ENCODE measurements around the gene AGPAT1.
A peak's percentile ranks its signal among the peaks of the same experiment; 100 is the strongest.
"Not testable (repeated sequence)": the region's sequence is repeated elsewhere in the genome, so short reads cannot be mapped to it uniquely, and the experiment has no call there.

The AGPAT1 gene, protein sequence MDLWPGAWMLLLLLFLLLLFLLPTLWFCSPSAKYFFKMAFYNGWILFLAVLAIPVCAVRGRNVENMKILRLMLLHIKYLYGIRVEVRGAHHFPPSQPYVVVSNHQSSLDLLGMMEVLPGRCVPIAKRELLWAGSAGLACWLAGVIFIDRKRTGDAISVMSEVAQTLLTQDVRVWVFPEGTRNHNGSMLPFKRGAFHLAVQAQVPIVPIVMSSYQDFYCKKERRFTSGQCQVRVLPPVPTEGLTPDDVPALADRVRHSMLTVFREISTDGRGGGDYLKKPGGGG

DNA sequence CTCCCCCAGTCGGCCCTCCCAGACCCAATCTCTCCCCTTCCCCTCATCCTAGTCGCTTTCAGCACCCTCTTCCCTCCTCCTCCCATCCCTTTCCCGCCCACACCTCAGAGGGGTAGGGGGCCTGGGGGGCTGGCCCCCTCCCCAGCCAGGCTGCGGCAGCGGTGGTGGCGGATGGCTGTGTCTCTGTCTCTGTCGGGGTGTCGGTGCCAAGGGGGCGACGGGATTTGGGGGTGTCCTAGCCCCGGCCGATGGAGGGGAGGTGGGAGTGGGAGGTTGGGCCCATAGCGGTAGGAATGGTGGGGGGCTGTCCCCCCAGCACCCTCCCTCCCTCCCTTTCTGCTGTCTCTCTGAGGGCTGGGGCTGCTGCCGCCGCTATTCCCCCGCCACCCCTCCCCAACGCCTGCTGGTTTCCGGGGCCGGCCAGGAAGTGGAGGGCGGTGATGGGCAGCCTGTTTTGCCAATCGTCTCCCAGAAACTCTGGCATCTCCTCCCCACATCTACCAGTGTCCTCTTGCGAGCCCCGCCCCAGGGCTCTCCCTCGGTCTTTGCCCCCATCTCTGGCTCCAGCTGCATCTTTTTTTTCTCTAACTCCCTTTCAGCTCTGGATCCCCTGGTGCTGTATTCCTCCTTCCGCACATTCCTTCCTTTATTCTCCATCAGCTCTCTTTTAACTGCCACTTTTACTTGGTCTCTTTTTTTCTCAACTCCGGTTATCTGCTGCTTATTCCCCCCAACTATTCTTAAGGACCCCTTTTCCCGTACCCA lies at the start of gene AGPAT1:
Gene AGPAT1 (minus strand): TSS at position 374 of the 765 bp plus-strand sequence. CDS start 4,588 bp downstream, outside the sequence.
- DNase-seq (ENCODE audit: low spot score): peak; percentile 98

DNA sequence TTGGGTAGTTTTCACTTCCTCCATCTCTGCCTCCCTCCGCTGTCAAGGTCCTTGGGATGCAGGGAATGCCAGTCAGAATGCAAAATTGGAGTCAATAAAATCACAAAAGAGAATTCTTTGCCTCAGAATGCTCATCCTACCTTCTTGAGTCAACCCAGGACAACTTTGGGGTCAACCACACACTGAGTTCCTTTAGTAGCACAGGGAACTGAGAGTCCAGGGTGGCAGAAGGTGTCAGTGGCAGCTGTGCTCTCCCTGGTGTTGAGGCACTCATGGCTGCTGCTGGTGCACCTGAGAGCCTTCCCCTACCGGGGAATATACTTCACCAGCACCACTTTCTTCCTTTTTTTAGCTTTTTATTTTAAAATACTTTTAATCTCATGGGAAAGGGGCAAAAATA lies 48.8 kb upstream of the AGPAT1 start:
- DNase-seq (ENCODE audit: low spot score): no peak

DNA sequence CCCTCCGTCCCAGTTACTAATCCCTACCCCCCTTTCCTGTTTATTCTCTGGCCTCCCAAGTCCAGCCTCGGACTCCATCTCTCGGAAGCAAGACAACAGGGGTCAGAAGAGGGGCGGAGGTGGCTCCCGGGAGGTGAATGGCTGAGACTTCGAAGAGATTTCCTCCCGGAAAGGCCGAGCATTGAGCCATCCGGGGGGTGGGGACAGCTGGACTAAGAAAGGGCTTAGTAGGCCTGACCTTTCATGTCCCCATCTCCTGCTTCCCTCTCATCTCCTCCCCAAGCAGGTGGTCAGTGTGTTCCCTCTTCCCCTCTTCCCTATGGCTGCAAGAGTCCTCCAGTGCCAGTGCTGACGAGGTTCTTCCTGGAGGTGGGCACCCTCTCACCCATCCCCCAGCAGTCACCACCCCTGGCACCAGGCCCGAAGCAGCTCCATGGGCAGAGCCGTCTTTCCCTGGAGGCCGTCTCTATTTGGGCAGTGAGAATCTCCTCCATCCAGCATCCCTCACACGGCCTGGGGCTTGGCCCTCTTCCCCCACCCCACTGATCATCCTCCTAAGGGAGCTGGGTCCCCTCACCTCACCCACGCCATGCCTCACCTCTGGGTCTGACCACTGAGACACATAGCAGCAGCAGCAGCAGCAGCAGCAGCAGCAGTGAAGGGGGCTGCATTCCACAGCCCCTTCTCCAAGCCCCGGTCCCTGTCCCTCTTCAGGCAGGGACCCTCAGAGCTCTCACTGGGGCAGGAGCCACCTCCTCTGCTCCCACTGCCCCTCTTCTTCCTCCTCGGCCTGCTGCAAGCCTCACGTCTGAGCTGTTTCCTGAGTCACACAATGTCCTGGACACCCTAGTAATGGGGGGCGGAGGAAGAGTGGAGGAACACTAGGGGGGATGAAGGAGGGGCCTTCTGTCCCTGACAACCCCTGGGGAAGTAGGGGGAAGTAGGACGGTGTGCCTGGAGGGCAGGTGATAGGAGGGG lies 47.7 kb upstream of the AGPAT1 start, which contains the start of gene NOTCH4:
Gene NOTCH4 (minus strand): TSS at position 810 of the 978 bp plus-strand sequence. CDS start 139 bp downstream, at position 671.
- no peak for DNase-seq (ENCODE audit: low spot score)

DNA sequence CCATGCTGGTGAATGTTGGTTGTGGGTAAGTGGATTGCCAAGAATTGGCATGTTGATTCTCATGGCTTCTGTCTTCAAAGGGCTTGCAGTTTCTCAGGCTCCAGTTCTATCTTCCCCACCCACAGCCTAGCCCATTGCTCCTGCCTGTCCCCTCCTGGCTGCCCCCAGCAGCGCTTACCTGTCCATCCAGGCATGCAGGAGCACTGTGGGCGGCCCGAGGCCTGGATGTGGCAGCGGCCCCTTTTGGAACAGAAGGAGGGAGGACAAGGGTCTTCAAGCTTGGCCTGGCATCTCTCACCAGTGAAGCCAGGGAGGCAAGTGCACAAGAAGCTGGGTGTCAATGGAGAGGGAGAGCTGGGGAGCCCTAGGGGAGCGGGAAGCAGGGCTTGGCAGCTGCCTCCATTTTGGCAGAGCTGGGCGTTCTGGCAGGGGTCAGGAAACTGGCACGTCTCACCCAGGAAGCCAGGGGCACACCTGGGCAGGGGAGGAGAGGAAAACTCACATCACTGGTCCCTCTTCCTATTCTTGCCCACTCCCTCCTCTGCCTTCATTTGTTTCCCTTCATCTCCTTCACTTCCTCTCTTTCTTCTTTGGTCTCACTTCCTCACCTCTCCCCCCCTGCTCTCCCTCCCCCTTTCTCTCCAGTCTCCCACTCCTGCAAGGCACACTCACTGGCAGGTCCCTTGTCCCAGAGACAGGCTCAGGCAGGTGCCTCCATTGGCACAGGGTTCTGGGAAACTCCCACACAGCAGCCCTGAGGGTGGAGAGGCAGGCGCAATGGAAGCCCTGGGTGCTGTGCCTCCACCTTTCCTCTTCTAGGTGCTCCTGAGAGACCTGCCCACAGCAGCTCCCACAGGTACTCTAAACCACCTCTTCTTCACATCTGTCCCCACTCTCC lies 46.7 kb upstream of the AGPAT1 start:
- no peak for DNase-seq (ENCODE audit: low spot score)

DNA sequence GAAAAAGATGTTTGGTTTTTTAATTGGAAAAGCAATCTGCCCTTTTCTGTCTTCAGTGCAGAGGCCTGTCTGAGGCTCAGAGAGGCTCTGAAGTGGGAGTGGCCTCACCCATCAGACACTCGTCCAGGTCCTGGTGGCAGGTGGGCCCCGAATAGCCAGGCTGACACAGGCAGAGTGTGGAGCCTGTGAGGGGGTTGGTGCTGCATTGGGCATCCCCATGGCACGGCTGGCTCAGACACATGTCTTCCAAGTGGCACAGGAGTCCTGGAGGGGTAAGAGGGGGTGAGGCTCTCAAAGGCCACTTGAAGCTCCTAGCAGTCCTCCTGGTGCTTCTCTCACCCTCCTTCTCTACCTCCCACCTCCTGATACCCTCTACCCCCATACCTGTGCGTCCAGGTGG lies 44.1 kb upstream of the AGPAT1 start:
- DNase-seq (ENCODE audit: low spot score): no peak

DNA sequence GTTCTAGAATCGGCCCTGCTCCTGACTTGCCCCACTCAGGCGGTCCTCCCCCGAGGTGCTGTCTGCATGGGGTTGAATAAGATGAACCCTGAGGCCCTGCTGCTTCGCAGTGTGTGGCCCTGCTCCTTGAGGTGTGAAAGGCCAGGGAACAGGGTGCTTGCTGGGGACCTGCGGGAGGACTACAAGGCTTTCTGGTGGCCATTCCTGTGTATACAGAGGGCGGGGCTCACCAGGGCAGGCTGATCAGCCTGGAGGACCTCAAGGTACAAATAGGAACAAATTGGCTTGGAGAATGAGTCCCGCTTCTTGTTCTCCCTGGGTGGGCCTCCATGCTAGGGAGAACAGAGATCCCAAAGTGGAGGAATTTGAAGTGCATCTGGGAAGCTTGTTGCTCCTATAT lies 42.3 kb upstream of the AGPAT1 start:
- no peak for DNase-seq (ENCODE audit: low spot score)

DNA sequence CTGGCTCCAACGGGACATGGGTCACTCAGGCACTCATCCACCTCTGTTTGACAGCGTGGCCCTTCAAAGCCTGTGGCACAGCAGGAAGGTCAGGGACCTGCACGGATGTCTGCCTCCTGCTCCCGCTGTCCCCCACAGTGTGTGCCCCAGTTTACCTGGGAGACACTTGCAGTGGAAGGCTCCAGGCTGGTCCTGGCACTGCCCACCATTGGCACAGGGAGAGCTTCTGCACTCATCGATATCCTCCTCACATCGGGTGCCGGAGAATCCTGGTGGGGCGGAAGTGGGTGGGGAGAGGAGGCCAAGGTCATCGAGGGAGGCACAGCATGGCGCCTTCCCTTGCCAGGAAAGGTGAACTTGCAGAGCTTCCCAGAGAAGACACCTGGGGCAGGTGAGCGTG lies 41.1 kb upstream of the AGPAT1 start:
- DNase-seq (ENCODE audit: low spot score): no peak

DNA sequence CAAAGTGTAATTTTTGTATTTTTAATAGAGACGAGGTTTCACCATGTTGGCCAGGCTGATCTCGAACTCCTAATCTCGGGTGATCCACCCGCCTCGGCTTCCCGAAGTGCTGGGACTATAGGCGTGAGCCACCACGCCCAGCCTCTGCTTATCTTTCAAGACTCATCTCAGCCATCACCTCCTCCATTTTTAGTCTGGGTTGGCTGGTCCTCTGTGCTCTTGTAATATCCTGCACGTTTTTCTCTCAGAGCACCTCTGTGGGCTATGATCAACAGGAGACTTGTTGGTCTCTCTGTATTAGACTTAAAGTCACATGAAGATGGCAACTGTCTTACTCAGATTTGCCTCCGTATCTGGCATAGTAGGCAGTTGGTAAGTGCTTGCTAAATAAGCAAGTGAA lies 40.4 kb upstream of the AGPAT1 start:
- no peak for DNase-seq (ENCODE audit: low spot score)

DNA sequence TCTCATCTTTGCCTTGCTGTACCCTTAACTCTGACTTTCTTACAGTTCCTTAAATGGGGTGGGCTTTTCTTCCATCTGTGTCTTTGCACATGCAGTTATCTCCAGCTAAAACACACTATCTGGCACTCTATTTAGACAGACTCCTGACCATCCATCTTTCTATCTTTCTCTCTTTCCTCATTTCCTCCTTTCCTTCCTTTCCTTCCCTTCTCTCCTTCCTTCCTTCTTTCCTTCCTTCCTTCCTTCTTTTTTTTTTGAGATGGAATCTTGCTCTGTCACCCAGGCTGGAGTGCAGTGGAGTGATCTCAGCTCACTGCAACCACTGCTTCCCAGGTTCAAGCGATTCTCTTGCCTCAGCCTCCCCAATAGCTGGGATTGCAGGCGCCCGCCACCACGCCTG lies 39.7 kb upstream of the AGPAT1 start:
- DNase-seq (ENCODE audit: low spot score): no peak

DNA sequence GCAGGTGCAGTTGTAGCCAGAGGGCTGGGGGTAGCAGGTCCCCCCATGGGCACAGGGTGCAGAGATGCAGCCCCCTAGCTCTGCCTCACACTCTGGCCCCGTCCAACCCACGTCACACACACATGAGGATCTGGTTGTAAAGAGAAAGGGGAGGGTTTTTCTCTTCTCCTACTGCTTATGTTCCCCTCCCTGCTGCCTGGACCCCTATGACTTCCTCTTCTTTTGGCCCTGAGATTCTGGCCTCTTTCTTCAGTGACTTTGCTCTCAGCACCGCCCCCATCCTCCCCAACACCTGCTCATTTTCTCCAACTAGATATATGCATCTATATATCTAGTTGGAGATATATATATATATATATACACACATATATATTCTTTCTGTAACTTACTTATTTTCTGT lies 38.2 kb upstream of the AGPAT1 start:
- no peak for DNase-seq (ENCODE audit: low spot score)

DNA sequence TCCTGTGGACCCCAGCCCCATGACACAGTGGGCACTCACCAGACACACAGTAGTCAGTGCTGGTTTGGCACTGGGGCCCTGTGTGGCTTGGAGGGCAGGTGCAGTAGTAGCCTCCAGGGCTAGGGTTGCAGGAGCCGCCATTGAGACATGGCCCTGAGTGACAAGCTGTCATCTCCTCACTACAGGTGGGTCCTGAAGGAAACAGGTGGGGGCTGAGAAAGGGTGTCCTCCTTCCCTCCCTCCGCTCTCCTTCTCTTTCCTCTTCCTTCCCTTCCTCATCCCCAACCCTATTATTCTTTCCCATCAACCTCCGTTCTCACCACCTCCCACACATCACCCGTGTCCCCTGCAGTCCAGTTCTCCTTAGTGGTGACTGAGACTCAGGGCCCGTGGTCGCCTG lies 37.8 kb upstream of the AGPAT1 start:
- DNase-seq (ENCODE audit: low spot score): no peak

DNA sequence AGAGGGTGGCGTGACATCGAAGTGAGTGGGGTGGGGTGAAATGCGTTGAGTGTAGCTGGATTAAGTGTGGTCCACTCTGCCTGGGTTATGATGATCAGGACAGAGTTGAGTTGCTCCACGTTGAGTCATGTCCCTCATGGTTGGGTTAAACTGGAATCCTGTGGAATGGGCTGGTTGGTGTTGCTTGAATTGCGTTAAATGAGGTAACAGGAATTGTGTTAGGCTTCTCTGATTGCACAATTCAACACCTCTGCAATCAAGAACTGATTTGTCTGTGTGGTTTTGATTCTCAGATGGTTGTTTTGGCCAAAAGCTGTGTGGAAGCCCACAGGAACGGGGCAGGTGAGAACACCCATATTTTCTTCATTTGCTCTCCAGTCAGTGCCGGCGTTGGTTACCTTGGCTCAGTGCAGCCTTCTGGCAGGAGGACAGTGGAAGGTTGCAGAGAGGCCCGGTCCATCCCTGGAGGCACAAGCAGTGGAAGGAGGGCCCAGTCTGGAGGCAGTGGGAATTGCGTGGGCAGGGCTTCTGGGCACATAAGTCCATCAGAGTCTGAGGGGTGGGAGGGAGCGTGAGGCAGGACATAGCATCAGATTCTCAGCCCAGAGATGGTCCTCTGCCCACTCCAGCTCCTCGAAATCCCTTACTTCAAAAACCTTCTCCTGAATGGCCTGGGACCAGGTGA lies 36.3 kb upstream of the AGPAT1 start:
- no peak for DNase-seq (ENCODE audit: low spot score)

DNA sequence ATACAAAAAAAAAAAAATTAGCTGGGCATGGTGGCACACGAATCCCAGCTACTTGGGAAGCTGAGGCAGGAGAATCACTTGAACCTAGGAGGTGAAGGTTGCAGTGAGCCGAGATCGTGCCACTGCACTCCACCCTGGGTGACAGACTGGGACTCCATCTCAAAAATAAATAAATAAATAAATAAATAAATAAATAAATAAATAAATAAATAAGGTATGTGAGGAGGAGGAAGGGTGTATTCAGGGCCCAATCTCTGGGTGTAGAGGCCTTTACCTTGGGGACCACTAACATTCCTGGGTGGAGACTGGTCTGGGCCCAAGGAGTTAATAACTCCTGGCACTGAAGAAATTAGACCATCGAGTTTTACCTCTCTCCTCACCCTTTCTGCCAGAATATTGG lies 35.5 kb upstream of the AGPAT1 start:
- not testable (repeated sequence) for DNase-seq (ENCODE audit: low spot score)

DNA sequence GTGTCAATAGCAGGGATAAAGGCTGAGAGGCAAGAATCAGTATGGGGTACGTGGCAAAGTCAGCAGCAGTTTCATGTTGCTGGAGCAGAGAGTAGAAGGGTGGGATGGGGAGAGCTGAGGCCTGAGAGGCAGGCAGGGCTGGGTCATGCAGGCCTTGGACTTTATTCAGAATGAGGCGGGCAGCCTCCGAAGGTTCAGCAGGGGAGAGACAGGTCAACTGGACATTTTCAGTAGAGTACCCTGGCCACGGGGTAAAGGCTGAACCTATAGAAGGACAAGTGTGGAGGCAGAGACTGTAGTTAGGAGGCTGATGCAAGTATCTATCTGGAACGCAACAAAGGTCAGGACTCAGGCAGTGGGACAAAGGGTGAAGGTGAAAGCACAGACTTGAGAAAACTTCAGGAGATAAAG lies 34.3 kb upstream of the AGPAT1 start:
- DNase-seq (ENCODE audit: low spot score): no peak

DNA sequence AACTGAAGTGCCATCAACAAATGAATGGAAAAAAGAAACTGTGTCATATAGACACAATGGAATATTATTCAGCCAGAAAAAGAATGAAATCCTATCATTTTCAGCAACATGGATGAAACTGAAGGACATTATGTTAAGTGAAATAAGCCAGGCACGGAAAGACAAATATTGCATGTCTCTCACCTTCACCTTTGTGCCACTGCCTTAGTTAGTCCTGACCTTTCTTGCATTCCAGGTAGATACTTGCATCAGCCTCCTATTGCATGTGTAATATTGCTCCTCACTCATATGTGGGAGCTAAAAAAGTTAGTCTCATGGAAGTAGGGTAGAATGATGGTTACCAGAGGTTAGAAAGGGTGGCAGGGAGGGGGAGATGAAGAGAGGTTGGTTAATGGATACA lies 33.1 kb upstream of the AGPAT1 start:
- no peak for DNase-seq (ENCODE audit: low spot score)

DNA sequence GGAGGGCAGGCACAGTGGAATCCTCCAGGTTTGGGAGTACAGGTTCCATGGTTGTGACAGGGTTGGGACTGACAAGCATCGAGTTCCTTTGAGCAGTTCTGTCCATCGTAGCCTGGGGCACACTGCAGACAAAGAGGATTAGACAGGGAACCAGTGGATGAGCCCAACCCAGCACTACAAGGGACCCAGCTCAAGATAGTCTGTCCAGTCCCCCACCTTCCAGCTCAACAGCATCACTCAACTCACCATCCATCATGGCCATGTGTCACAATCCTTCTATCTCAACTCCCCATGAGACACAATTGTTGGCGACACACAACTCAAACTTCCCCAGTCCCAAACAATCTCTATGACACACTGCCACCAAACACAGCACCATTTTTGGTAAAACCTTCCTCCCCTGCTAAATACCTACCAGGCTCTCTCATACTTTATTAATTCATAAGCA lies 28.4 kb upstream of the AGPAT1 start:
- DNase-seq (ENCODE audit: low spot score): no peak

DNA sequence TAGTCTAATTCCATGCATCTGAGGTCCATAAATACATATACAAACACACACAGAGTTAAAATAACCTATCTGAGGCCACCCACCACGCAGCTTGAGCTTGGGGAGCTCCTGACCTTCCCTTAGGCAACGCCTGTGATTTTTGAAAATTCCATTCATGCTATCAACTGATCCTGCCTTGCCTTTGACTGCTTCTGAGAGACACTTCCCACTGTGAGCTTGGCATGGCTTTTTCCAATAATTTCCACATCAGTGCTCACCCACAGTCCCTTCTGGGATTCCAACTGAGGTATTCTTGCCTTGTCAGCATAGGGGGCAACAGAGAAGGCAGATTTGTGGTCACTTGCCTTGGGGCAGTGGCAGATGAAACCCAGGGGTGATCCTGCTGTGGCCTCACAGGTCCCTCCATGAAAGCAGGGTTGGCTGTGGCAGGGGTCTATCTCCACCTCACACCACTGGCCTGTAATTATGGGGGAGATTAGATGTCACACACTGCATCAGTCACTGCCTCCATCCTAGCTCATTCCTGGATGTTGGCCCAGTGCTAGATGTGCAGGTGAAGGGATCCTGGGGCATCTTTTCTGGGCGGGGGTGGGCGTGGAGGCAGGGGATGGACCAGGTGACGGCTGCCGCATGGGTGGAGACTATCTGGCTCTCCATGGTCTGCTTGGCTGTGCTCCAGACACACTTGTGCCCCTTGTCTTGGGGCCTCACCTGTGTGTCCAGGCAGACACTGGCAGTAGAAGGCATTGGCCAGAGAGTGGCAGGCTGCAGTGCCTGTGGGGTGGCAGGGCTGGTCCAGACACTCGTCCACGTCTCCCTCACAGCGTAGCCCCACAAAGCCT lies 27.8 kb upstream of the AGPAT1 start:
- DNase-seq (ENCODE audit: low spot score): no peak

DNA sequence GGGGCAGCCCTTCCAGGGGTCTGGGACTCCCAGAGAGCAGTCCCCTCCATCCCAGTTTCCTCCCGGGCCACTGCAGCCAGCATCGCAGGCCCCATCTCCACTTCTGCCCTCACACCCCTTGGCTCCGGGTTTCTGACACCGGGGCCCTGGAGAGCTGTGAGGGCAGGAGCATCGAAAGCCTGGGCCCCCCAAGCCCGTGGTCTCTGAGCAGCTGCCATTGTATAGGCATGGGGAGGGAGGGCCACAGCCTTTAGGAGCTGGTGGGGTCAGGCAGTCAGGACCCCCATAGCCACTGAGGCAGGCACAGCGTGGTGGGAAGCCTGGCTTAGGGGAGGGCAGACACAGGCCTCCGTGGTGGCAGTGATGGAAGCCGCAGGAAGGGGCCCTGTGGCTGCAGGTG lies 26.3 kb upstream of the AGPAT1 start:
- DNase-seq (ENCODE audit: low spot score): no peak

DNA sequence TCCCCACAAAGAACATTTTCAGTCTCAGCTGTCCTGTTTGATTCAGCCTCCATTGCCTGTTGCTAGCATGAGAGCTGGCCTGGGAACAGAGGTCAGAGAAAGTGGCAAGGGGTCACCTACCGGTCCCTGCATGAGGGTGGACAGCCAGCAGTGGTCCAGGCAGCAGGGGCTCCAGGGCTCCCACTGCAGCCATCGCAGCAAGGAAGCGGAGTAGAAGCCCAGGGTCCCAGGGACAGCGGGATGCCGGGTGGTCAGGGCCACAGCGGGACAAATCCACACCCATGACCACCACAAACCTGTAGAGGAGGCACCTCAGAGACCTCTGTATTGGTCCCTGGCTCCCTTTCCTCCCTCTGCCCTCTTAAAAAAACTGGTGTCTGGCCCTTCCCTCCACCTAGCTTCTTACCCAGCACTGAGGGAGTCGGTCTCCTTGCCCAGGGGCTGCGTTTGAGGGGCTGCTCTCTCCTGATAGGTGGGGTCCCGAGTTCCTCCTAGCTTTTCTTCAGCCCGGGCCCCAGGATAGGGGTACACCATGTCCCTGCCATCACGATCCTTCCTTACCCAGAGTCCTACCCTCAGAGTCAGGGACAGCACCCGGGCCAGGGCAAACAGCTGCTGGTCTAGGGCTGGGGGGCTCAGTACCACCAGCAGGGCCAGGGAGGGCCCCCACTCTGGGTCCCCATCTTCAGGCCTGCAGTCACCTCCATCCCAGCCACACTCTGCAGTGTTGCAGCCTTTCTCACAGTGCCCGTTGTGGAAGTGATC lies 25.0 kb upstream of the AGPAT1 start:
- no peak for DNase-seq (ENCODE audit: low spot score)

All from GM03348 (cell line).